GM18498 (cell line): ENCODE data around the gene FGB.

Source experiments
- ATAC-seq: cut with Tn5 transposase; IDR thresholded peaks from one replicate; pipeline ENCODE4 v1.9.1; 2021; ENCODE audit warnings: mild to moderate bottlenecking, moderate library complexity; ENCODE audit not compliant: unreplicated experiment

FGB gene

GRCh38 chr4:154565704-154566103 is 2.9 kb downstream of the FGB start:
- ATAC-seq: no peak

DNA sequence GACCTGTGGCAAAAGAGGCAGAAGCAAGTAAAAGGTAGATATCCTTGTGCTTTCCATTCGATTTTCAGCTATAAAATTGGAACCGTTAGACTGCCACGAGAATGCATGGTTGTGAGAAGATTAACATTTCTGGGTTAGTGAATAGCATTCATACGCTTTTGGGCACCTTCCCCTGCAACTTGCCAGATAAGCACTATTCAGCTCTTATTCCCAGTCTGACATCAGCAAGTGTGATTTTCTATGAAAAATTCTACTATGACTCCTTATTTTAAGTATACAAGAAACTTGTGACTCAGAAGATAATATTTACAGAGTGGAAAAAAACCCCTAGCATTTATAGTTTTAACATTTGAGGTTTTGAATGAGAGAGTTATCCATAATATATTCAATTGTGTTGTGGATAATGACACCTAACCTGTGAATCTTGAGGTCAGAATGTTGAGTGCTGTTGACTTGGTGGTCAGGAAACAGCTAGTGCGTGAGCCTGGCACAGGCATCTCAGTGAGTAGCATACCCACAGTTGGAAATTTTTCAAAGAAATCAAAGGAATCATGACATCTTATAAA is 3.9 kb downstream of the FGB start:
- ATAC-seq: no peak

- ATAC-seq: no peak
These were observed 6.2 kb downstream of the FGB start for GRCh38 chr4:154569028-154569427.

- no peak for ATAC-seq
These were observed 6.8 kb downstream of the FGB start for GRCh38 chr4:154569584-154569983.

- no peak for ATAC-seq
These were observed 10.5 kb downstream of the FGB start for GRCh38 chr4:154573190-154573870.

GRCh38 chr4:154574311-154574710 is 11.5 kb downstream of the FGB start:
- ATAC-seq: no peak

DNA sequence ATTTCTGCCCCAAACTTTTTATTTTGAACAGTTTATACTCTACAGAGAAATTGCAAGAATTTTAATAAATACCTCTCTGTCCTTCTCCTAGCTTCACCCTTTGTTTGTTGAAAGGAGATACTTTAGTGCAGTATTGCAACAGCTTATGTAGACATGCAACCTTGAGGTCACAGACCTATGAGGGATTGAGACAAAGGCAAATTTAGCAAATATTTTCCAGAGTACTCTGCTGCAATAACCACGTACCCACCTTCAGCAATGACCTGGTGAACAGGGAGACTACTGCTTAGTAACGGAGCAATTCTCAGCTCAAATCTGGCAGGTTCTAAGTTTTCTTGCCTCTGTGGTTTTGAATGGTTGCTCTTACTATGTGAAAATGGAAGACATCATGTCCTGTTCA is 14.5 kb downstream of the FGB start:
- ATAC-seq: no peak

DNA sequence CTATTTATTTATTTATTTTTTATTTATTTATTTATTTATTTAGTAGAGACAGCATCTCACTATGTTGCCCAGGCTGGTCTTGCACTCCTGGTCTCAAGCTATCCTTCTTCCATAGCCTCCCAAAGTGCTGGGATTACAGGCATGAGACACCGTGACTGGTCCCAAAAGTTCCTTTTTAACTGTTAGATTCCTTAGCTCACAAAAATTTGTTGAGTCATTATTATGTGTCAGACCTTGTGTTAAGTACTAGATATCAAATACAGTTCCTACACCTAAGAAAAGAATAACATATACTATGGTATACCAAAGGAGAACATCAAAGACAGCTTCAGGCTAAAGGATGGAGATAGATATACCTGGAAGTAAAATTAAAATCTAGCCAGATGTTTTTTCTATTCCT is 16.1 kb downstream of the FGB start:
- ATAC-seq: no peak

DNA sequence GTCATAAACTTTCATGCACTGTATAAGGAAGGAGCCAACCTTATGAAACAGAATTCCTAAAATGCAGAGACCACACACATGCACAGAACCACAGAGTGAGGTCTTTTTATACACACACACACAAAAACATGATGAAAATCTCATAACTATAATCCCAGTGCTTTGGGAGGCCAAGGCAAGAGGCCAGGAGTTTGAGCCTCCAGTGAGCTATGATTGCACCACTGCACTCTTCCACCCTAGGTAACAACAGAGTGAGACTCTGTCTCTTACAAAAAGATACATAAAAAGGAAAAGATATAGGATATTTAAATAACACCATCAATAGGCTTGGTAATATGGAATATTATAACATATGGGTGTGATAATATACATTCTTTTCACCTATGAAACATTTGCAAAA is 17.1 kb downstream of the FGB start:
- ATAC-seq: no peak

DNA sequence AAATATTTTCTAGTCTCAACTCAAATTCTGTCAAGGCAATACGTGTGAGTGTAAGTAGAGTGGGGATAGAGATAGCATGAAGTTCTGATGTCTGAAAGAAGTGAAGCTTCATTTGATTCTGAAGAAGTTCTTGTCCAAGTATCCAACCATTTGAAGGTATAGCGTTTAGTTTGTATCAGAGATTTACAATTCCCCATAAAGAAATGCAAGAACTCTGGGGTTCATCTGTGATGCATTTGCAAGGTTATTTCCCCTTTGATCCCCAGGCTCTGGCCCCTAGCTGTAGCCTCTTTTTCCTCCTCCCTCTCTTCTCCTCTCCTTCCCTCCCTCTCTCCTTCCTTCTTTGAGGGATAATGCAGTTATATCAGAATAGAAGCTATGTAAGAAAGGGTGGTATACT is 19.9 kb downstream of the FGB start:
- no peak for ATAC-seq

DNA sequence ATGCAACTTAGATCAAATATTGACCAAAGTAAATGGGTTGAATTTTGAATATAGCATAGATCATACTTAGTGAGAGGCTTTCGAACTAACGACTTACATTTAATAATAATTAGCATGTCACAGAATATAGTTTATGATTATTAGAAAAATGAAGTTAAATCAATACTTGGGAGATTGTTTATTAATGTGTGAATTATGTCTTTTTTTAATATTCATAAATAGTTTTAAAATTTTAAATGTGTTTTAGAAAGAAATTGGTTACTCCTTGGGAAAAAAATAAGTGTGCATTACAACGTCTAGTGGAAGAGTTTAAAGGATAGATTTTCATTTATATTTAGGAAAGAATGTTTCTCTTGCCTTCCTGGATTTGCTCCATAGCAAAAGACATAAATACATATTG is 20.4 kb downstream of the FGB start:
- ATAC-seq: no peak

- no peak for ATAC-seq
These were observed 20.9 kb downstream of the FGB start for GRCh38 chr4:154583677-154584076.

GRCh38 chr4:154584259-154584658 is 21.4 kb downstream of the FGB start:
- ATAC-seq: no peak

GRCh38 chr4:154585369-154586018 is 22.7 kb downstream of the FGB start:
- ATAC-seq: no peak

DNA sequence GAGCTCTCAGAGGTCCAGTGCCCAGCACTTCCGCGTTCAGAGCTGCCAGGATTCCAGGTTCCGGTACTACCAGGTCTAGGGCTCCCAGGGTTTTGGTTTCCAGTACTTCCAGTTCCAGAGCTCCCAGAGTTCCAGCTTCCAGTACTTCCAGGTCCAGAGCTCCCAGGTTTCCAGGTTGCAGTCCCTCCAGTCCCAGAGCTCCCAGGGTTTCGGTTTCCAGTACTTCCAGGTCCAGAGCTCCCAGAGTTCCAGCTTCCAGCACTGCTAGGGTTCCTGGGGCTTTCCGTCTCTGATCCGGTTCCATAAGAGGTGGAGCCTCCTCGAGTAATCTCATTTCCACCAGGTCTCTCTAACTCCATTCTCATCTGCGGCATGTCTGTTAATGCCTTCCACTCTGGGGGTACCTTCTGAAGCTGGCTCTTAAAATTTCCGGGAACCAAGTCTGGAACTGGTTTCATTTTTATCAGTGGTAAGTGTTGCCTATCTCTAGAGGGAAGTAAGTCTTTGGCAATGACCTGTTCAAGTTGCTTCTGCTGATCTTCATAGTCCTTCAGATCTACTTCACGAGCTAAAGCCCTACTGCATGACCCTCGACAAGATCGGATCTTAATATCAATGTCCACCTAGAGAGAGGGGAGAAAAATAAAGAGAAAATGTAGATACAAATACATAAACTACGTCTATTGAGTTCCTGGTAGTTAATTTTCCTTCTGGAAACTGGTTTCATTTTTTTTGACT is 23.7 kb downstream of the FGB start:
- no peak for ATAC-seq

GRCh38 chr4:154588198-154588597 is 25.4 kb downstream of the FGB start:
- ATAC-seq: no peak

GRCh38 chr4:154589296-154590197 is 26.7 kb downstream of the FGB start:
- ATAC-seq: no peak

DNA sequence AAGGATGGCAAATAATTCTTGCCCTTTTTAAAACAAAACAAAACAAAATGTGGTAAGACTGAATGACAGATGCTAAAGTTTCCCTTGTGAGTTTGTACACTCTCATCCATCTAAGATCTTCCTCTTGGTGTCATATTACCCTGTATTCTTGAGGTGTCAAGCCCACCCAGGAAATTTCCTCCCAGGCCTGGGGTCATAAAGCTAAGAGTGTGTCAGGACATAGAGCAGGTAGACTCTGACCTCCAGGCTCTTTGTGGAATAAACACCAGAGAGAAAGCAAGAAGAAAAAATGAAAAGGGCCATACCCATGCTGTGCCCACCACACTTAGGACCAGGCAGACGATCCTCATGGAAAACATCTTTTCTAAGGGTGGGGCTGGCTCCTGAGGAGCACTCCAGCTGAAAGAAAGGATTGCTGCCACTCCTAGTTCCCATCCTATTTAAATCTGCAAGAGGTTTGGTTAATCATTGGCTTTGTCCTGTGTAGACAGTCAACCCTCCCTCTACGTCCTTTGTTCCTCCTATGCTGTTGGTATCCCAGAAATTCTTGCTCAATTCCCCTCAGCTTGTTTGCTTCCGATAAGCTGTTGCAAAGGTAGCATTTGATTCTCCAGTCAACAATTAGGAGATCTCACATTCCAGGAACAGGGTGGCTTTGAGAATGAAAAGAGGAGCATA is 27.7 kb downstream of the FGB start, which contains the start of gene FGA:
Gene FGA (minus strand): TSS at position 414 of the 678 bp plus-strand sequence. CDS start 55 bp downstream, at position 359.
- ATAC-seq: no peak

DNA sequence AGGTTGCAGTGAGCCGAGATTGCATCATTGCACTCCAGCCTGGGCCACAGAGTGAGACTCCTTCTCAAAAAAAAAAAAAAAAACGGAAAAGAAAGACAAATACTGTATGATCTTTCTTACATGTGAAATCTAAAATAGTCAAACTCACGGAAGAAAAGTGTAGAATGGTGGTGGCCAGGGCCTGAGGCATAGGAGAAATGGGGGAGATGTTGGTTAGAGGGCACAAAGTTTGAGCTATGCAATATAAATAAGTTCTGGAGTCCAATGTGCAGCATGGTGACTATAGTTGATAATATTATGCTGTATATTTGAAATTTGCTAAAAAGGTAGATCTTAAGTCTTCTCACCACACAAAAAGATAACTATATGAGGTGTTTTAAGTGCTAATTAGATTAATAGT is 29.1 kb downstream of the FGB start:
- ATAC-seq: no peak

DNA sequence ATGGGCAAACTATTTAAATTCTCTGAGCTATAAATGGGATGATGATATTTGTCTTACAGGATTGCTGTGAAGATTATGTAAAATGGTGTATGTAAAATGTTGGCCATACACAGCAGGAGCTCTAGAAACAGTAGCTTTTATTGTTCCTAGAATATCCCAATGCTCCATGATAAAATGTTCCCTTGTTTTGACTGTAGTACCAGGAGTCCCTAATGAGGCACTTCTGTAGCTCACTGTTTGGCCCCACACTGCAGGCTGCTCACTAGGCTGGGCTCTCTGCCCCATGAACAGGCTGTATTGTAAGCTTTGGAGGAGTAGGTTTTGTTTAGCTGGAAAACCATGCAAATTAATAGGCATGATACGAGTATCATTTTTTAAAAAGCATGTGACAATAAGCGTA is 31.1 kb downstream of the FGB start:
- no peak for ATAC-seq
